Measurements from ENCODE around the gene CD96.
A peak's percentile ranks its signal among the peaks of the same experiment; 100 is the strongest.
"Not testable (repeated sequence)": the region's sequence is repeated elsewhere in the genome, so short reads cannot be mapped to it uniquely, and the experiment has no call there.

Gene CD96

DNA sequence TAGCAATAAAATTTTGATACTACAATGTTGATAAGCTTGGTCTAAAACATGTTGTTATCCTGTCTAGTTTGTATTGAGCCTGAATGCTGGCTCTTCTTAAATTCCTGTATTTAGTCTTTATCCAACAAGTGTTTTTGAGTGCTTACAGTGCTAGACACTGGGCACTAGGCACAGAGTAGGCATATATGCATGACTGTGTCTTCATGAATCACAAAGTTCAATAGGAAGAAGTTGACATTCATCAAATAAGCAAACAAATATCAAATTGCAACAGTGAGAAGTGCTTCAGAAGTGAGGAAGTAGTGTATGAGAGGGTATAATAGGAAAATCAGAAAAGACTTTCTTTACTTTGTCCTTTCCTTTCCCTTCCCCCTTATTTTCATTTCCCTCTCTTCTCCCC, 6.8 kb downstream of the CD96 start:
- DNase-seq (ENCODE audit: low read depth in 2 of 2) = no peak

- not testable (repeated sequence) for DNase-seq (ENCODE audit: low read depth in 2 of 2)
These were observed 19.9 kb downstream of the CD96 start for GRCh38 chr3:111561902-111562301.

DNA sequence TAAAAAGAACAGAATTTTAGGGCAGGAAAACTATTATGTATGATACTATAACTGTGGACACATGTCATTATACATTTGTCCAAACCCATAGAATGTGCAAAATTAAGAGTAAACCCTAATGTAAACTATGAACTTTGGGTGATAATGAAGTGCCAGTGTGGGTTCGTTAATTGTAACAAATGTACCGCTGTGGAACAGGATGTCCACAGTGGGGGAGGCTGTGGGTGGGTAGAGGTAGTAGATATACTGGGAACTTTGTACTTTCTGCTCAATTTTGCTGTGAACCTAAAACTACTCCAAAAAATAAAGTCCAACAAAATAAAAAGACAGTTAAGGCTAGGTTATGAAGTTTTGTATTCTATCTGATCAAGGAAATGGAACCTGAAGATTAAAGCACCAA, 24.8 kb downstream of the CD96 start:
- DNase-seq (ENCODE audit: low read depth in 2 of 2) = no peak

DNA sequence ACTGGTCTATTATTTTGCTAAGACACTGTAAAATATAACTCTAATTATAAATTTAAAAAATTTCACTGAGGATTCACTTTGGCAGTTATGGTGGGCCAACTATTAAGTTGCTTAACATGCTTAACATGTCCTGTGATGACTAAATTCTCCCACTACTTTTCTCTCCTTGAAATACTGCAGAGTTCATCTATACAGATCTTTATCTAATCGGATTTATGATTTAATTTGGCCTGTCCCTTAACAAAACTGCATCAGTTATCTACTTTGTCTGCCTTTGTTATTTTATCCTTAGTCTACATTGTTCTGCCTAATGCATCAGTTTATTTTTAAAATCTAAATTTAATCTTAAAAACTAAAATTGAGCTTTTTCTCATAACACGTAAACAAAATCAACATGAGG, 26.4 kb downstream of the CD96 start:
- DNase-seq (ENCODE audit: low read depth in 2 of 2) = no peak

DNA sequence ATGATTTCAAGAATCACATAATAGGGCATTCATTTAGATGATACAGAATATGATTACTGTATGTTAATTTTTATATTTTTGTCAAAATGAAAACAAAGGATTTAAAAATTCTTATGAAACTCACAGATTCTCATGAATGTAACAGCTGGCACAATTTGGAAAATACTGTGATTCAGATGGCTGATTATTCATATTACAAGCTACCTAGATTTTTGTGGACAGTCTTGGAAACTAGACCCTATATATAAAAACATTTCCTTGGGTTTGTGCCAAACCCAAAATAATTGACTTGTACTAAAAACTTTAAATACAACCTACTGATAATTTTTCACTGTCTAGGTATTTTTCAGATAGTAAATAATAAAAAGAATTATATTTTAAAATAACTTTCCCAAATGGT, 26.9 kb downstream of the CD96 start:
- DNase-seq (ENCODE audit: low read depth in 2 of 2) = no peak

DNA sequence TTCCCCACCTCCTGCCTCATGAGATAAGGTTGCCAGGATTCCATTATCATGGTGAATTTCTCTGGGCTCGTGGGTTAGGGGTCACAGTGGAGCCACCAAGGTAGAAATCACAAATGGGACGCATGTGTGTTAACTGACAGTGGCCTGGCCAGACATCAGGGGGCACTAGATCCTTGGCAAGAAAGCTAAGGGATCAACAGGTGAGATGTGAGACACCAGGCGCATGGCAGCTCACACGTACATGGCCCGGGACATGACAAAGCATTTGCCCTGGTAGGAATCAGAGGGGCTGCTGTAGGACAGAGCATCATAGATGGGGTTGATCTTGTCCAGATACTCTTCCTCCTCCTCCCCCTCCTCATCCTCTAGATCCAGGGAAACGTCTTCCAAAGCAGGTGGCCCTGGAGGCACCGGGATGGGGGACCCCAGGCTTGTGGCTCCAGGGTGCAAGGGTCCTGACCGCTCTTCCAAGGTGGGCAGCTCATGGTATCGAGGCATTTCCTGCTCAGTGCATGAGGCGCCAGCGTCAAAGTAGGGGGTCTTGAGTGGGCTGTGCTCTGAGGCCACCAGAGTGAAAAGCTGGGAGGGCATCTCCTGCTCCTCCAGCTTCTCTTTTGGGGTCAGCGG, 28.5 kb downstream of the CD96 start:
- DNase-seq (ENCODE audit: low read depth in 2 of 2) = no peak

GRCh38 chr3:111571282-111571681, 29.3 kb downstream of the CD96 start:
- no peak for DNase-seq (ENCODE audit: low read depth in 2 of 2)

GRCh38 chr3:111571907-111572460, 30.0 kb downstream of the CD96 start:
- peak; percentile 13 to 17 for DNase-seq (ENCODE audit: low read depth in 2 of 2)

GRCh38 chr3:111577113-111577512, 35.1 kb downstream of the CD96 start:
- DNase-seq (ENCODE audit: low read depth in 2 of 2) = no peak

GRCh38 chr3:111577798-111578685, 36.0 kb downstream of the CD96 start:
- no peak for DNase-seq (ENCODE audit: low read depth in 2 of 2)

DNA sequence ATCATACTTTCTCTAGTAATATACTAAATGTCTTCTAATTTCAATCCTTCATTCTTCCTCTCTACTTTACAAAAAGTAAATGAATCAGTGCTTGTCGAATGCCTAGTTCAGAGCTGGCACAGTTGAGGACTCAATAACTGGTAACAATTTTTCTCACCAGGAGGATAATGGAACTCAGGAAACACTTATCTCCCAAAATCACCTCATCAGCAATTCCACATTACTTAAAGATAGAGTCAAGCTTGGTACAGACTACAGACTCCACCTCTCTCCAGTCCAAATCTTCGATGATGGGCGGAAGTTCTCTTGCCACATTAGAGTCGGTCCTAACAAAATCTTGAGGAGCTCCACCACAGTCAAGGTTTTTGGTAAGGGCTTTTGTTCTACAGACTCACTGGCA, 36.9 kb downstream of the CD96 start:
- no peak for DNase-seq (ENCODE audit: low read depth in 2 of 2)

- DNase-seq (ENCODE audit: low read depth in 2 of 2) = no peak
These were observed 37.5 kb downstream of the CD96 start for GRCh38 chr3:111579495-111579894.

DNA sequence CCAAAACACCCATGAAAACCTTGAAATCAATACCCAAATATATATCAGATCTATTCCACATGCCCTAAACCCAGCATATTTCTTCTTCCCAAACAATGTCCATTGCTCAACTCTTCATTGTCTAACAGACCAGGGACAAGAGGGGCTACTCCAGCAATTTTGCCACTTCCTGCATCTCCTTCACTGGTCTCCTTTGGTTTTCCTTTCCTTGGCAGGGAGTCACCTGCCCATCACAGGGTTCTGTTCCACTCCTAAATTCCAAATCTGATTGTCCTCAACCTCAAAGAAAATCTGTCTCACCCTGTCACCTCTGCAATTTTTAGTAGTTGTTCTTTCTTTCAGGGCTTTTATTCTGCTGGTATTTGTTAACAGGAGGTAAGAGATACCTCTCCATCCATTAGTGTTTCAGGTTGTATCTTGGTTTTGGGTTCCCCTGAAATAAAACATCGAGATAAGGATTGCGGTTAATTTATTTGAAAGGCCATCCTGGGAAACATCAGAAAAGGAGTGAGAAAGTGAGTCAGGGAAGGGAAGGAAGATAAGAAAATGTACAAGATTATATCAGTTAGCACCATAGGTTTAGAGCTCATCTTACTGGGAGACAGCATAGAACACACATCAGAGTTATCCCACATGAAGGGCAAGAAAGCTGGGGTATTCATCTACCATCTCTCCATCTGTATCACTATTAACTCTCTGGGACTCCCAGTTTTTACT, 39.6 kb downstream of the CD96 start:
- DNase-seq (ENCODE audit: low read depth in 2 of 2) = no peak

DNA sequence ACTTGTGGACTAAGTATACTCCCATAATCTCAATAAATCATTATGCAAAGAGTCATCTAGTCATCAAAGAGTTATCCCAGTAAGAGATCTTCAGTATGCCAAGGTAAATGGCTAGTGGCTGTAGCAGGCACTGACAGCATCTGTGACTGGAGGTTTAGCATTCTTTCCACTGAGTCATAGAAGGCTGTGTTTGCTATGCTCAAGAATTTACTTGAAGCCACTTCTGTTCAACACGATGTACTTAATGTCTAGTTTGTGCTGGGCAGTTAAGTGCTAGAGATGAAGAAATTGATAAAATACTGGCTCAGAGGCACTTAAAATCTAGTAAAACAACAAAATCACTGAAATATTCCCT, 40.1 kb downstream of the CD96 start:
- no peak for DNase-seq (ENCODE audit: low read depth in 2 of 2)

DNA sequence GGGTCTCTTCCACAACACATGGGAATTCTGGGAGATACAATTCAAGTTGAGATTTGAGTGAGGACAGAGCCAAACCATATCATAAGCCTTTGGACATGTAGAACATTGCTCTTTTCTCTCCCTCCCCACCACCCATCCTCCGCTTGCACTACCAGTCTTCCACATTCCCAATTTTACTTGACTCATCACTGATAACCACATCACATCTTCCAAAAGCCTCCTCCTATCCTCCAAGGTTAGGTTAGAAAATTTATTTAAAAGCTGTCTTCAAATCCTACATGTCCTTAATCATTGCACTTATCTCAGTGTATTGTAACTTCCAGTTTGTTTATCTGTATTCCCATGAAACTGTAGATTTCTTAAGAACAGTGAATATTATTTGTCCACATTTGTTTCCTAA, 42.7 kb downstream of the CD96 start:
- DNase-seq (ENCODE audit: low read depth in 2 of 2) = no peak

DNA sequence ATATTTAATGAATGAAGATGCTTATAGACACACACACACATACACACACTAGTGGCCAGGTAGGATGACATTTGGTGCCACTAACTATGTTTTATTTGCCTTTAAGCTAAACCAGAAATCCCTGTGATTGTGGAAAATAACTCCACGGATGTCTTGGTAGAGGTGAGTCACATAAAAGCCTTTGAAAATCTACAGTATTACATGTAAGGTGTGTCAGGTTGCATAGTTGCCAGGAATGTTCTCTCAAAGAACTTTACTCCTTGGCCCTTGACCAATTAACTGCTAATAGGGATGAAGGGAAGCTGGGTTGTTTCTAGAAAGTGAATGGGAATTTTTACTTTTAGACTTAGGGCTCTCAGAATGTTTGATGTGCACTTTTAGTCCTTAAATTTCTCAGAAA, 43.2 kb downstream of the CD96 start:
- DNase-seq (ENCODE audit: low read depth in 2 of 2) = no peak

GRCh38 chr3:111588527-111588926, 46.5 kb downstream of the CD96 start:
- DNase-seq (ENCODE audit: low read depth in 2 of 2) = no peak

DNA sequence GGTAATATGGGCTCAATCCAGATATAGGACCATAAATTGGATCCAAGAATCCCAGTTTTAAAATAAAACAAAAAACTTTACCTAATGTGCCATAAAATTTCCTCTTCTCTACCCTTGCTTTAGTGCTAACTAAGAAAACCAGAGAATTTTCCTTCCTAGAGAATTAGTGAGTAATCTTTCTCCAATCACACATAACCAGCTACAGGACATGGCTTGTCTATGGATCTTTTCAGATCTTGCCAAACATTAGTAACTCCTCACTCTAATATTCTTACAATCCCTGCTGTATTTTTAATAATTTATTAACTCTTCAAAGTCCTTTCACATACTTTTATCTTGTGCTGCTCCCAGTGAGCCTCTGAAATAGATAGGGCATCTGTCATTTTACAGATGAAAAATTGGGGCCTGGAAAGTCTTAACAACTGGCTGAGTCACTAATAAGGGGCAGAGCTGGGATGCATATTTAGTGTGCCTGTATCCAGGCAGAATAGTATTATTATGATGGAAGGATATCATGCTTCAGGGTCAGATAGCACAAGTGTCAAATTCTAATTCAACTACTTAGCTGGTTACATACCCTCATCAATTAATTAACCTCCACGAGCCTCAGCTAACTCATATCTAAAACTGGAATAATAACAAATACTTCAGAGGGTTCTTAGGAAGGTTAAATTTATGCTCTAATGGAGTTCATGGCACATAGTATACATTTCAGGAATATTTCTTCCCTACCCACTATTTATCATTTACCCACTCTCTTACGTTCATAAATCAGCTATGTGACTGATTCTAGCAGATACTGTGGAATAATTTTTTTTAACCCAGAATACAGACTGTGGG, 47.5 kb downstream of the CD96 start:
- DNase-seq (ENCODE audit: low read depth in 2 of 2) = no peak

GRCh38 chr3:111590143-111590491, 48.1 kb downstream of the CD96 start:
- no peak for DNase-seq (ENCODE audit: low read depth in 2 of 2)

DNA sequence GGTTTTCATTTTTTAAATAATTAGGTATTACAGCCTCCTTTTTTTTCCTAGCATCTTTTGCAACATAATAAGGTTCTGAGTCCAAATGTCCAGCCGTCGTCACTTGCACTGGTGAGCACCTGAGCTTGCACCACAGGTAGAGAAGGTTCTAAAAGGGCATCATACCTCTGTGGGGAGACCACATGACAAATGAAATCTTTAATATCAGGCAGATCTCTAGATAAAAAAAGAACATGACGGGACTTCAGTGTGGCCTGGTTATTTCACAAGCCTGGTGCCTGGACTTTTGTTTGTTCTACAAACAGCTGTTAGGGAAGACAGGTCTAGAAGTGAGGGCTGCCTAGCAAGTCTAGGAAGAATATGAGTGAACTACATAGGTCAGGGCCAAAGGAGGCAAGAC, 49.6 kb downstream of the CD96 start:
- no peak for DNase-seq (ENCODE audit: low read depth in 2 of 2)

DNA sequence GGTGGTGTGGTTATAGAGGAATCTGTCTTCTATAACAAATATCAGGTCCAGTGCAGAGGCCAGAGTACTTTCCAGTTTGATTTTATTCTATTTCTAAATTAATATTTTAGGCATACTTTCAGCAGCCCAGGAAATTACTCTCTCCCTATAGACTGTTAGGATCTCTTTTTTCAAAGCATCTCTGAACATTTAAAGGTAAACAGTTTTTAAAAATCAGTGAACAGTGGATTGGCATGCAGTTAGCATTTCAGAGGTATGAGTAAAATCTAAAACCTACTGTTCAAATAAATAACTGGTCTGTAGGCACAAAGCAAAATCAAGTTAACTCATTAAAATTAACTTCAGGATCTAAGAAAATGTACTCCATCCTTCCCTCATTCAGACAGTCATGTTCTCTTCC, 50.1 kb downstream of the CD96 start:
- no peak for DNase-seq (ENCODE audit: low read depth in 2 of 2)

- DNase-seq (ENCODE audit: low read depth in 2 of 2) = no peak
These were observed 50.9 kb downstream of the CD96 start for GRCh38 chr3:111592936-111593335.

Measured in stimulated activated CD4-positive, alpha-beta T cell treated with anti-CD3 and anti-CD28 coated beads, Interleukin-1b, Interleukin-23, amount 100 ng/mL, for 4 hours (primary cell).